Neuronal stem cell (in vitro differentiated cells): ENCODE results near the gene MTX1.

Experiments used
- DNase-seq: peaks from one replicate; pipeline ENCODE4 v3.0.0-alpha.2; 2013; ENCODE audit warnings: low spot score
- H2AFZ ChIP-seq: one replicate; pipeline ENCODE4 v1.6.1; 2013; ENCODE audit warnings: mild to moderate bottlenecking, low read length, inconsistent platforms
- H2AK5ac ChIP-seq: 2 replicates; pipeline ENCODE4 v1.6.1; 2013; ENCODE audit warnings: low read depth, mild to moderate bottlenecking, inconsistent platforms, low read length, moderate library complexity, mixed read lengths
- H2BK120ac ChIP-seq: 2 replicates; pipeline ENCODE4 v1.6.1; 2013; ENCODE audit warnings: low read depth, mild to moderate bottlenecking, inconsistent platforms, low read length, moderate library complexity, mixed read lengths
- H2BK12ac ChIP-seq: one replicate; pipeline ENCODE4 v1.6.1; 2013; ENCODE audit warnings: low read length, inconsistent platforms
- H2BK15ac ChIP-seq: 2 replicates; pipeline ENCODE4 v1.6.1; 2013; ENCODE audit warnings: mild to moderate bottlenecking, low read length, inconsistent platforms, mixed read lengths
- H2BK5ac ChIP-seq: one replicate; pipeline ENCODE4 v1.6.1; 2013; ENCODE audit warnings: inconsistent platforms, mild to moderate bottlenecking, low read length, moderate library complexity
- H3K14ac ChIP-seq: one replicate; pipeline ENCODE4 v1.6.1; 2013; ENCODE audit warnings: low read length, inconsistent platforms
- H3K18ac ChIP-seq: 2 replicates; pipeline ENCODE4 v1.6.1; 2013; ENCODE audit warnings: low read length, inconsistent platforms
- H3K23ac ChIP-seq: 2 replicates; pipeline ENCODE4 v1.6.1; 2013; ENCODE audit warnings: low read depth, mild to moderate bottlenecking, mixed read lengths, low read length, inconsistent platforms; ENCODE audit not compliant: poor library complexity
- H3K27ac ChIP-seq: replicated peaks from 3 replicates; pipeline ENCODE4 v1.5.1; 2013; ENCODE audit warnings: low read length, inconsistent platforms
- H3K27me3 ChIP-seq, 3 experiments: 2 replicates each; pipeline ENCODE4 v1.6.1; 2013; ENCODE audit warnings: low read length in 3 of 3, mild to moderate bottlenecking in 2 of 3, inconsistent platforms in 1 of 3, low read depth in 1 of 3, mixed read lengths in 1 of 3, moderate library complexity in 1 of 3; ENCODE audit not compliant: control insufficient read depth in 3 of 3, insufficient read depth in 3 of 3
- H3K36me3 ChIP-seq, 2 donors: replicated peaks in 1 of 2; 2 replicates each; pipeline ENCODE4 v1.6.1; 2013; ENCODE audit warnings: low read length in 2 of 2; ENCODE audit not compliant: control insufficient read depth in 2 of 2, insufficient read depth in 2 of 2
- H3K4ac ChIP-seq: 2 replicates; pipeline ENCODE4 v1.6.1; 2013; ENCODE audit warnings: inconsistent platforms, mild to moderate bottlenecking, low read length, moderate library complexity
- H3K4me1 ChIP-seq, 2 donors: 1 replicate in 1 of 2; 2 replicates in 1 of 2; pipeline ENCODE4 v1.6.1; 2013; ENCODE audit warnings: low read length in 2 of 2, low read depth in 1 of 2; ENCODE audit not compliant: control insufficient read depth in 2 of 2, insufficient read depth in 1 of 2
- H3K4me2 ChIP-seq: one replicate; pipeline ENCODE4 v1.6.1; 2013; ENCODE audit warnings: mild to moderate bottlenecking, low read length, inconsistent platforms; ENCODE audit not compliant: insufficient read depth, poor library complexity, severe bottlenecking
- H3K4me3 ChIP-seq, 2 donors: 2 replicates each; pipeline ENCODE4 v1.5.1; 2013; ENCODE audit warnings: low read length in 2 of 2, mild to moderate bottlenecking in 2 of 2, inconsistent platforms in 1 of 2, moderate library complexity in 1 of 2
- H3K79me1 ChIP-seq: one replicate; pipeline ENCODE4 v1.6.1; 2013; ENCODE audit warnings: low read depth, mild to moderate bottlenecking, inconsistent platforms, low read length, moderate library complexity
- H3K9ac ChIP-seq: one replicate; pipeline ENCODE4 v1.6.1; 2013; ENCODE audit warnings: mild to moderate bottlenecking, low read depth, low read length, inconsistent platforms; ENCODE audit not compliant: poor library complexity
- H3K9me3 ChIP-seq, 2 donors: replicated peaks in 1 of 2; 2 replicates each; pipeline versions ENCODE3 to v1.6.1; 2013; ENCODE audit warnings: low read length in 2 of 2, mild to moderate bottlenecking in 2 of 2, inconsistent platforms in 1 of 2, low read depth in 1 of 2, mixed read lengths in 1 of 2, moderate library complexity in 1 of 2; ENCODE audit not compliant: control insufficient read depth in 2 of 2, insufficient read depth in 1 of 2
- H4K8ac ChIP-seq: one replicate; pipeline ENCODE4 v1.6.1; 2013; ENCODE audit warnings: low read depth, mild to moderate bottlenecking, inconsistent platforms, low read length, moderate library complexity
- H4K91ac ChIP-seq: one replicate; pipeline ENCODE4 v1.6.1; 2013; ENCODE audit warnings: low read length, low read depth, mild to moderate bottlenecking, inconsistent platforms; ENCODE audit not compliant: poor library complexity
- WGBS, 2 donors: extraction: QIAGEN DNeasy Blood & Tissue Kit; methylation state at CpG; one replicate each; pipeline ENCODE4 v1.1.7; 2013; ENCODE audit warnings: missing lambda C conversion rate in 2 of 2, mixed read lengths in 1 of 2; ENCODE audit not compliant: insufficient read length in 2 of 2, insufficient replicate concordance in 1 of 2; ENCODE audit errors: extremely low coverage in 2 of 2; 5-methylcytosine and 5-hydroxymethylcytosine counted together

MTX1 gene

DNA sequence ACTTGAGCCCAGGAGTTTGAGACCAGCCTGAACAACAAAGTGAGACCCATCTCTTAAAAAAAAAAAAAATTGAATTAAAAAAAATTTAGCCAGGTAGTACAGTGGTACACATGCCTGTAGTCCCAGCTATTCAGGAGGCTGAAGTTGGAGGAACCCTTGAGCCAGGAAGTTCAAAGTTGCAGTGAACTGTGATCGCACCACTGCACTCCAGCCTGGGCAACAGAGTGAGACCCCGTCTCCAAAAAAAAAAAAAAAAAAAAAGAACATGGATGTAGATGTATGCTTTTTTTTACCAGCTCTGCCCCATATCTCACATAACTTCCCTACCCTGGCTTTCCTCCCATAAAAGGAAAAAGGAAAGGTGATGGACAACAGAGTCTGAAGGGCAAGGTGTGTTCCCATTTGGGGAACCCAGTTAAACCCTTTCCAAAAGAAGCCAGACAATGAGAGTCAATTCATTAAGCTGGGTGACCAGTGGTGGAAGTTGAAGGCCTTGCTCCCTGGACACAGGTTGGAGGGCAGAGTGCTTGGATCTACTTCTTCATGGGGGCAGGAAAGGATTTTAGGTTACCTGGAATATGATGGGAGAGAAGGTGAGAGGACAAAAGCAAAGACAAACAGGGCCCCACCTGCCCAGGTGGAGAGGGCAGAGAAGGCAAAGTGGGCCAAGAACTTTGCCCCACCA lies 38.3 kb upstream of the MTX1 start:
- Histone ChIP-seq H3K14ac (no peak overlapping the region), H2BK15ac (no peak overlapping the region), H4K8ac (no peak overlapping the region), H3K9me3 (no peaks in the 10 kb centered on the region), H2BK12ac (no peak overlapping the region), H2BK5ac (no peak overlapping the region), H3K27me3 (no peaks in the 10 kb centered on the region), H3K18ac (no peak overlapping the region), H4K91ac (no peak overlapping the region), H3K79me1 (peaks cover 6% of the 10 kb centered on the region), H3K36me3 (peaks cover 10 to 33% of the 10 kb centered on the region in 2 donors), H3K27ac (no peak overlapping the region), H2AK5ac (no peak overlapping the region), H3K4me3 (no peak overlapping the region), H3K4me1 (peaks cover 24 to 34% of the 10 kb centered on the region in 2 donors), H3K23ac (no peak overlapping the region), H2AFZ (no peak overlapping the region), H2BK120ac (no peak overlapping the region), H3K4me2 (no peak overlapping the region), H3K9ac (no peak overlapping the region), H3K4ac (no peak overlapping the region)
- no CpG with 5 or more reads among the region's 2 CpGs for WGBS, 2 donors
- DNase-seq: no peak

DNA sequence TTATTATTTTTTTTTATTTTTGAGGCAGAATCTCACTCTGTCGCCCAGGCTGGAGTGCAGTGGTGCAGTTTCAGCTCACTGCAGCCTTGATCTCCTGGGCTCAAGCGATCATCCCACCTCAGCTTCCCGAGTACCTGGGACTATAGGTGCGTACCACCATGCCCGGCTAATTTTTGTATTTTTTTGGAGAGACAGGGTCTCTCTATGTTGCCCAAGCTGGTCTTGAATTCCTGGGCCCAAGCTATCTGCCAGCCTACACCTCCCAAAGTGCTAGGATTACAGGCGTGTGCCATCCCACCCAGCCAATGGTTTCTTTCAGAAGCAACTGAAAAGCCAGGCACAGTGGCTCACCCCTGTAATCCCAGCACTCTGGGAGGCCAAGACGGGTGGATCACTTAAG lies 37.7 kb upstream of the MTX1 start:
- H3K23ac ChIP-seq: no peak overlapping the region
- no peak overlapping the region for H4K91ac ChIP-seq
- no peaks in the 10 kb centered on the region for H3K9me3 ChIP-seq
- no peak overlapping the region for H3K18ac ChIP-seq
- peaks cover 25 to 33% of the 10 kb centered on the region in 2 donors for H3K4me1 ChIP-seq
- H3K79me1 ChIP-seq: peaks cover 8% of the 10 kb centered on the region
- H2AFZ ChIP-seq: no peak overlapping the region
- H2BK120ac ChIP-seq: no peak overlapping the region
- no peak overlapping the region for H3K9ac ChIP-seq
- H4K8ac ChIP-seq: no peak overlapping the region
- no peak overlapping the region for H2AK5ac ChIP-seq
- no CpG with 5 or more reads among the region's 7 CpGs for WGBS, 2 donors
- H3K14ac ChIP-seq: no peak overlapping the region
- DNase-seq: no peak
- no peak overlapping the region for H2BK12ac ChIP-seq
- no peaks in the 10 kb centered on the region for H3K27me3 ChIP-seq
- no peak overlapping the region for H3K4me2 ChIP-seq
- peaks cover 10 to 33% of the 10 kb centered on the region in 2 donors for H3K36me3 ChIP-seq
- no peak overlapping the region for H3K4me3 ChIP-seq
- H2BK5ac ChIP-seq: no peak overlapping the region
- H3K4ac ChIP-seq: no peak overlapping the region
- H2BK15ac ChIP-seq: no peak overlapping the region
- H3K27ac ChIP-seq: no peak overlapping the region

DNA sequence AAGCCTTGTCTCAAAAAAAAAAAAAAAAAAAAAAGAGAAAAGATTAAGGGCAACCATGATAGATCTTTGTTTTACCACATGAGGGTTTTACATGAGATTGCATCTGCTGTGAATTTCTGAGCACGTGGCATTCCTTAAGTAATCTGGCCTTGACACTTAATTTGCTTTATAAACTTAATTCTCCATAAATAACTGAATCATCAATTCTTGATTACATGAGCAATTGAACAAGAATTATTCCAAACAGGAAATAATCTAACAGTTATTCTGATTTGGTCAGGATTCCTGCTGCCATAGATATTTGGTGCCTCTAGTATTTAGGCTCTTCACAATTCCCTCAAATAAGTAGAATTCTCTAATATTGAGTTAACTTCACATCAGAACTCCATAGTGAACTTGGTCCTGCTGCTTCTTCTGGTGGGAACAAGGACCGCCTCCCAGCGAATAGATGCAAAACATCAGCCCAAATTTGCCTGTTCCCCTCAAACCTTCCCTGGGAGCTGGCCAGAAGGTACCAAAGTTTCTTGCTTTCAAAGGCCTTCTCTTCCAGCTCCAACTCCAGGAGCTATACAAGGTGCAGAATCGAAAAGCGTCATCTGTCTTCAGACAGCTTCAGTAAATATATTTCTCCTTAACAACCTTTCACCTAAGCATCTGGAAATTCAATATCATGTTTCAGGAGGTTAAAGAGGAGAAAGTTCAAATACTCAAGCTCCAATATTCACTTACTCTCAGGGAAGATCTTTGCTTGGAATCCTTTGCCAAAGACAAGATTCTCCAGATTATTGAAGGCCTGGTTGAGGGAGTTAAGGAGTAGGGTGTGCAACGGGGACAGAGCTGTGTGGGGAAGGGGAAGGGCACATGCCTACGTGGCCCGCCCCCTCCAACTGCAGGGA lies 36.4 kb upstream of the MTX1 start:
- no peak overlapping the region for H4K91ac ChIP-seq
- no peak overlapping the region for H4K8ac ChIP-seq
- H3K4me3 ChIP-seq: peak overlapping the region; percentile 77 to 85
- H3K27me3 ChIP-seq: no peaks in the 10 kb centered on the region
- H3K27ac ChIP-seq: peak overlapping the region; percentile 78
- H3K36me3 ChIP-seq: peaks cover 14 to 37% of the 10 kb centered on the region in 2 donors
- H2BK120ac ChIP-seq: peak overlapping the region; percentile 64
- no peak for DNase-seq
- peak overlapping the region; percentile 95 for H3K4me2 ChIP-seq
- peak overlapping the region; percentile 95 for H2AK5ac ChIP-seq
- WGBS, 2 donors: no CpG with 5 or more reads among the region's 8 CpGs
- H3K9ac ChIP-seq: peak overlapping the region; percentile 96
- H3K14ac ChIP-seq: peak overlapping the region; percentile 98
- peaks cover 9% of the 10 kb centered on the region for H3K79me1 ChIP-seq
- H2BK12ac ChIP-seq: no peak overlapping the region
- peak overlapping the region; percentile 83 for H3K23ac ChIP-seq
- H3K4me1 ChIP-seq: peaks cover 17 to 23% of the 10 kb centered on the region in 2 donors
- H3K4ac ChIP-seq: peak overlapping the region; percentile 54
- peak overlapping the region; percentile 91 for H2AFZ ChIP-seq
- peak overlapping the region; percentile 89 for H2BK5ac ChIP-seq
- H3K18ac ChIP-seq: peak overlapping the region; percentile 96
- peak overlapping the region; percentile 88 for H2BK15ac ChIP-seq
- no peaks in the 10 kb centered on the region for H3K9me3 ChIP-seq
